HG03060 (cell line): ENCODE data around the gene SWI5.
"Not testable (repeated sequence)": the region's sequence is repeated elsewhere in the genome, so short reads cannot be mapped to it uniquely, and the experiment has no call there.

Source experiments
- ATAC-seq: cut with Tn5 transposase; IDR thresholded peaks from one replicate; pipeline ENCODE4 v1.9.1; 2021; ENCODE audit warnings: low read depth, moderate number of reproducible peaks; ENCODE audit not compliant: unreplicated experiment

Gene SWI5

DNA sequence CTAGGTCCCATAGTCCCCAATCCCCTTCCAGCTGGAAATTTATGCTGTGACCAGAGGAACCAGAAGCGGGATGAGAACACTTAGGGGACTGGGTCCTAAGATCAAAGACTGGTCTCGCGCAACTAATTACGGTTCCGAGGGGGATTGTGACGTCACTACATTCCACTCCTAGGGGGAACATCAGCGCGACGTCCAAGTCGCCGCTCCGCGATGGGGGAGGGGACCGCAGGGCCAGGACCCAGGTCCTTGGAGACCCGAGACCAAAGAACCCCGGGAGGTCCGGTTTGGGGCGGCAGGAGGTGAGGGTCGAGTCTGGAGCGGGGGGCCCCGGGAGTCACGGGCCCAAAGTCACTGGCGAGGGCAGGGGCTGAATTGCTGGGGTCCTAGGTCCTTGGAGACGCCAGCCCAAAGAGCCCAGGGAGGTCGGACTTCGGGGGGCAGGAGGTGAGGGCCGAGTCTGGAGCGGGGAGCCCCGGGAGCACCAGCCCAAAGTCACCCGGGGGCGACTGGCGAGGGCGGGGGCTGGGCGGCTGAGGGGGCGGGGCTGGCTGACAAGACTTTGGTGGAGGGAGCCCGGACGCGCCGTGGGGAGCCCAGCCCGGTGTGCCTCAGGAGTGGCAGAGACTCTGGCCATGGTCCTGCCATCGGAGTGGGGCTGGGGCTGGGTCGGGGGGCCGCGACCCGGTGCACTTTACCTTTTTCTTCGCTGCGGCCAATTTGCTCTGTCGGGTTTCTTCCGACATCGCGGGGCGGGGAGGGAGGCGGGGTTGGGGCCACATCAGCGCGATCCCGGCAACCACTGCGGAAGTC is 673 bp upstream of the SWI5 start, which contains the start of gene GOLGA2:
GOLGA2 (minus strand) TSS at position 810 of the 810 bp plus-strand sequence; CDS start at position 779, 31 bp downstream.
- ATAC-seq: peak; percentile 21

- ATAC-seq: no peak
Measured at GRCh38 chr9:128276574-128277270, 646 bp downstream of the SWI5 start.

GRCh38 chr9:128279088-128280073 is 3.3 kb downstream of the SWI5 start:
- ATAC-seq: not testable (repeated sequence)

GRCh38 chr9:128280084-128280622 is 4.1 kb downstream of the SWI5 start:
- no peak for ATAC-seq

GRCh38 chr9:128282500-128282899 is 6.4 kb downstream of the SWI5 start:
- no peak for ATAC-seq

GRCh38 chr9:128285033-128285784 is 9.1 kb downstream of the SWI5 start:
- no peak for ATAC-seq

- ATAC-seq: no peak
Measured at GRCh38 chr9:128286440-128286839, 10.4 kb downstream of the SWI5 start.

GRCh38 chr9:128288273-128289004 is 12.4 kb downstream of the SWI5 start:
- ATAC-seq: no peak

- ATAC-seq: no peak
Measured at GRCh38 chr9:128292009-128292408, 15.9 kb downstream of the SWI5 start.

DNA sequence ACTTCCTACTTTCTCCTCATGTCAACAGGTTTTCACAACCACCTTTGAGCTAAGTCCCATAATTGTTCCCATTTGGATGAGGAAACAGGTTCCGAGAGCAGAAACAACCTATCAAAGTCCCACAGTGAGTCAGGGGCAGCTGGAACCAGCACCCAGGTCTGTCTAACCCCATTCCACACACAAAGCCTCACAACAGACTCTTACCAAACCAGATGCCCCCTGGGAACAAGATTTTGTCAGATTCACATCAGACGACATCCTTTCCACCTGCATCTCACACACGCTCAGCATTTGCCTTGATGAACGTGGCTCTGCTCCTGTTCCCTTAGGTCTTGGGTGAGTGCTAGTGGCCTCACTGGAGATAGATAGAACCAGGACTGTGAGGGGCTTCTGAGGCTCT is 17.0 kb downstream of the SWI5 start:
- ATAC-seq: no peak

DNA sequence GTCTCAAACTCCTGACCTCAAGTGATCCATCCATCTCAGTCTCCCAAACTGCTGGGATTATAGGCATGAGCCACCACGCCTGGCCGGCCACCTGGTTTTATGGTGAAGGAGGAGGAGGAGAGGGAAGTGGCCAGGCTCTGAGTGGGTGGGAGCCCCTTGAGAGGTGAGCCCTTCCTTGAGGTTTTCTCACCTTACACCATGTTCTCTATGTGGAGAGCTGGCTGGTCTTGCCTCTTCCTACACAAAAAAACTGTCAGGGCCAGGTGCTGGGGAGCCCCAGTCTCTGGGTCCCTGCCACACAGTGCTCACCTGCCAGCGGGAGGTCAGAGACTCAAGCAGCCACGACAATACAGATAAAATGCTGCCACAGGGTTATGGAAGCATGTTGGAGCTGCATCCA is 18.1 kb downstream of the SWI5 start:
- ATAC-seq: no peak

DNA sequence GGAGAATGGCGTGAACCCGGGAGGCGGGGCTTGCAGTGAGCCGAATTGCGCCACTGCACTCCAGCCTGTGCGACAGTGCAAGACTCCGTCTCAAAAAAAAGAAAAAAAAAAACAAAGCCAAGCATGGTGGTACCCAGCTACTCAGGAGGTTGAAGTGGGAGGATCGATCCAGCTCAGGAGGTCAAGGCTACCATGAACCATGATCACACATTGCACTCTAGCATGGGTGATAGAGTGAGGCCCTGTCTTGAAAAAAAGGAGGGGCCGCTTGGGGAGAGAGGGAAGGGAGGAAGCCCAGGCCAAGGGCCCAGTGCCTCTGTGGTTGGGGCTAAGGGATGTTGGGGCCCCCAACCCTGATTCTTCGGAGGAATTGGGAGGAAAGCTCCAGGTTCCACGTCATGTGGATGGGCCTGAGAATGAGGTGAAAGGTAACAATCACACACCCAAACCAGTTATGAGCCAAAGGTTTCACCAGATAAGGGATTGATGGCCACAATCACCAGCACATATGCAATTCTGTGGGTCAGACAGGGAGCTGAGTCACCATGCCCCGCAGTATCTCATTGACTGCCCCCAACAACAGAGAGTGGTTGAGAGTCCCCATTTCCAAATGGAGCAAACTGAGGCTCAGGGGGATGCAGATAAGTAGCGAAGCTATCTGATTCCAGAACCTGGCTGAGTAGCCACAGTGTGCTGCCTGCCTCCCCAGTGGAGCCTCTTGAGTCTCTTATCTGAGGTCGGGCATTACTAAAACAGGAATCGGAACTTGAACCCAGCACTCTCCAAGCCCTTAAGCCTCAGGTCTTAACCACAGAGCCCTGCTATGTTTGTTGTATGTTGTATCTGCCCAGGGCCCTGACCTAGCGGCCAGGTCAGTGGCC is 20.5 kb downstream of the SWI5 start:
- ATAC-seq: no peak

DNA sequence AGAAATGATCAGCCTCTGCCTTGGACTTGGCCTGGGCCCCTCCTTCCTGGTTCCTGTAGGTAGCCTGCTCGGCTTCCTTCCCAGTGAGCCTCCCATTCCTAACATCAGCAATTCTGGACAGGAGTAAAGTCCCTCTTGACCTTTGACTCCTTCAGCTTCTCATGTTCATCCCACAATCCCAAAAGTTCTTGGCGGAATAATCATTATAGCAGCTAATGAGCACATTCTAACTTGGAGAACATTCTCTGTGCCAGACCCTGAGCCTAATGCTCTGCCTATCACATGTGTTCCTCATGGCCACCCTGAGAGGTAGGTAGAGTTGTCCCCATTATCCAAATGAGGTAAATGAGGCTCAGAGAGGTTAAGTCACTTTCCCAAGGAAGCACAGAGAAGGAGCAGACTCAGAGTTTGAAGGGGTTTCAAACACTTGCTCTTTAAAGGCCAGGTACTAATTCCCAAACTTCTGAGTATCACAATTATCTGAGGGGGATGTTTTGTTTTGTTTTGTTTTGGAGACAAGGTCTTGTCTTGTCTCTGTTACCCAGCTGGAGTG is 21.2 kb downstream of the SWI5 start:
- ATAC-seq: no peak

DNA sequence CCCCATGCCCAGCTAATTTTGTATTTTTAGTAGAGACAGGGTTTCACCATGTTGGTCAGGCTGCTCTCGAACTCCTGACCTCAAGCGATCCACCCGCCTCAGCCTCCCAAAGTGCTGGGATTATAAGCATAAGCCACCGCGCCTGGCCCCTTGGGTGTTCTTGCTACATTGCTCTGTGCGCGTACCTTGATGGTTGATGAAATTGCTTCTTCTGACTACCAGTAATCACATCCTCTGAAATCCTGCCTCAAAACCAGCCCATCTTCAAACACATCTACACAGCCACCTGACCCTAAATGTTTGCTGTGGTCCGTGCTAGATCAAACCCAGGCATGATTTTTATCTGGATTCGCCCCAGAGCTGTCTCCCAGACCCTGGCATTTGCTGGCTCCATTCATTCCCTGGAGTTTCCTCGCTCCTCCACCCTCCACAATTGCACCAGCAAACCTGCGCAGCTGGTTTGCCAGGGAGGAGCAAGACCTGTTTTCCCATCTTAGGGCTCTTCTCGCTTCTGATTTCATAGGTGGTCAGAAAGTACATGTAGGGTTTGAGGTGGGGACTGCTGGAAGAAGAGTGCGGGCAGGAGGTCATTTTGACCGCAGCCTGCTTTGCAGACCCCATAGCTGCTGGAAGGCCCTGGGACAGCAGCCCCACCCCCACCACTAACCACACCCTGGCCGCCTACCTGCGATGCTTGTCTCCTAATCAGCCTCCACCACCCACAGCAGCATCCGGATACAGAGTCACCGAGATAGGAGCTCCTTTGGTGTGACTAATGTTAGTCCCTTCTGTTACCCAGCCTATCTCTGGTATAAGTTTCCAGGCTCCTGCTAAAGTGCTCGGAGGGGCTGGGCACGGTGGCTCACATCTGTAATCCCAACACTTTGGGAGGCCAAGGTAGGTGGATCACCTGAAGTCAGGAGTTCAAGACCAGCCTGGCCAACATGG is 22.7 kb downstream of the SWI5 start:
- ATAC-seq: no peak

DNA sequence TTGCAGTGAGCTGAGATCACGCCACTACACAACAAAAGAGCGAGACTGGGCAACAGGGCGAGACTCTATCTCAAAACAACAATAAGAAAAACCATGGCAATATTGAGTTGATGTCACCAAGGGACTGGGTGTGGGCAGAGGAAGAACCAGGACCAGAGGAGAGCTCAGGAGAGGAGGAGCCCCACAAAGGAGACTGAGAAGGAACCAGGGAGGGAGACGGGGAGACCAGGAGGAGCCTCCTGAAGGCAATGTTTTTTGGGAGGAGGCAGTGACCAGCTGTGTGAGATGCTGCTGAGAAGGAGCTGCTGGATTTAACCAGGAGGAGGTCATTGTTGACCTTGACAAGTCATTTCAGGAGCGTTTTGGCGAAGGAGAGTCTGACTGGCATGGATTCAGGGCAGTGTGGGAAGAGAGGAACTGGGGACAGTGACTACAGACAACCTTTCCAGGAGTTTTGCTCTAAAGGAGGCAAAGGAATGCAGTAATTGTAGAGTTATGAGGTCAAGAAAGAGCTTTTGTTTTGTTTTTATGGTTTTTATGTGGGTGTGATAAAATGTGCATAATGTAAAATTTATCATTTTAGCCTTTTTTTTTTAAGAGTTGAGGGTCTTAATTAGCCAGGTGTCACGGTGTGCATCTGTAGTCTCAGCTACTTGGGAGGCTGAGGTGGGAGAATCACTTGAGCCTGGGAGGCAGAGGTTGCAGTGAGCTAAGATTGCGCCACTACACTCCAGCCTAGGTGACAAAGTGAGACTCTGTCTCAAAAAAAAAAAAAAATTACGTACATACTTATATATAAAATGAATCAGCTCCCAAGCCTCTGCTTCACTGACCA is 28.3 kb downstream of the SWI5 start:
- no peak for ATAC-seq

DNA sequence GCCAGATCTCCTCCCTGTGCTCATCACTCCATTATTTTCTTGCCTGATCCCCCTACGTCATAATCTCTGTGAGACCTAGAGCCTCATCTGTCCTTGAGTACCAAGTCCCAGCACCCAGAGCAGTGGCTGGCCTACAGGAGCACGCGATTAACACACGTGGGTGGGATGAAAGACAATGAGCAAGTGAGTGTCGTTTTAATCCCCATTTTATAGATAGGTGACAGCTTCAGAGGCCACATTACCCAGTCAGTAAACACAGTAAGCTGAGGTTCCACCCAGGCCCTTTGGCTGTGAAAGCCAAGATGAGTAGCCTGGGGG is 28.9 kb downstream of the SWI5 start:
- no peak for ATAC-seq
